ENCODE measurements around the gene BCL7B.
A peak's percentile ranks its signal among the peaks of the same experiment; 100 is the strongest.
"Not testable (repeated sequence)": the region's sequence is repeated elsewhere in the genome, so short reads cannot be mapped to it uniquely, and the experiment has no call there.

The BCL7B gene

GRCh38 chr7:73557397-73558257 is at the start of gene BCL7B:
TSS of gene BCL7B (minus strand) at chr7:73557690. CDS start at chr7:73557578, 112 bp downstream.
- DNase-seq (ENCODE audit: low read depth) = peak; percentile 58

GRCh38 chr7:73605601-73606220 is 48.2 kb upstream of the BCL7B start:
- DNase-seq (ENCODE audit: low read depth) = no peak

- DNase-seq (ENCODE audit: low read depth) = no peak
These were observed 45.5 kb upstream of the BCL7B start for GRCh38 chr7:73602721-73603651.

GRCh38 chr7:73599916-73600315 is 42.4 kb upstream of the BCL7B start:
- no peak for DNase-seq (ENCODE audit: low read depth)

- no peak for DNase-seq (ENCODE audit: low read depth)
These were observed 41.8 kb upstream of the BCL7B start for GRCh38 chr7:73599151-73599882.

GRCh38 chr7:73597978-73598782 is 40.7 kb upstream of the BCL7B start:
- DNase-seq (ENCODE audit: low read depth) = no peak

- DNase-seq (ENCODE audit: low read depth) = no peak
These were observed 38.9 kb upstream of the BCL7B start for GRCh38 chr7:73596191-73597065.

- no peak for DNase-seq (ENCODE audit: low read depth)
These were observed 37.9 kb upstream of the BCL7B start for GRCh38 chr7:73595358-73595757.

- DNase-seq (ENCODE audit: low read depth) = no peak
These were observed 35.9 kb upstream of the BCL7B start for GRCh38 chr7:73593207-73594045.

- DNase-seq (ENCODE audit: low read depth) = no peak
These were observed 29.4 kb upstream of the BCL7B start for GRCh38 chr7:73586911-73587310.

GRCh38 chr7:73585196-73585595 is 27.7 kb upstream of the BCL7B start:
- no peak for DNase-seq (ENCODE audit: low read depth)

GRCh38 chr7:73582664-73583202 is 25.2 kb upstream of the BCL7B start:
- DNase-seq (ENCODE audit: low read depth) = no peak

GRCh38 chr7:73581006-73581405 is 23.5 kb upstream of the BCL7B start:
- DNase-seq (ENCODE audit: low read depth) = not testable (repeated sequence)

- DNase-seq (ENCODE audit: low read depth) = peak; percentile 97
These were observed 21.0 kb upstream of the BCL7B start, which contains the start of gene TBL2 for GRCh38 chr7:73578342-73579128. TSS of gene TBL2 (minus strand) at chr7:73578579. CDS start at chr7:73578549, 30 bp downstream.

- DNase-seq (ENCODE audit: low read depth) = no peak
These were observed 20.3 kb upstream of the BCL7B start for GRCh38 chr7:73577627-73578341.

- no peak for DNase-seq (ENCODE audit: low read depth)
These were observed 16.3 kb upstream of the BCL7B start for GRCh38 chr7:73573791-73574190.

- no peak for DNase-seq (ENCODE audit: low read depth)
These were observed 15.8 kb upstream of the BCL7B start for GRCh38 chr7:73573276-73573675.

Measured in stimulated activated CD4-positive, alpha-beta T cell treated with anti-CD3 and anti-CD28 coated beads, Interleukin-2, amount 100 ng/mL, for 4 hours (primary cell).